ENCODE measurements around the gene GRAMD1B.
"Not testable (repeated sequence)": the region's sequence is repeated elsewhere in the genome, so short reads cannot be mapped to it uniquely, and the experiment has no call there.

The GRAMD1B gene

GRCh38 chr11:123513309-123513708 lies 83.2 kb downstream of the GRAMD1B start:
- not testable (repeated sequence) for DNase-seq

- no peak for DNase-seq
Observed at GRCh38 chr11:123516238-123516637, 86.2 kb downstream of the GRAMD1B start.

- no peak for DNase-seq
Observed at GRCh38 chr11:123517559-123518364, 87.7 kb downstream of the GRAMD1B start.

GRCh38 chr11:123518496-123519054 lies 88.5 kb downstream of the GRAMD1B start:
- no peak for DNase-seq

- DNase-seq, result no peak
Observed at GRCh38 chr11:123519055-123519796, 89.2 kb downstream of the GRAMD1B start.

- no peak for DNase-seq
Observed at GRCh38 chr11:123519797-123520193, 89.7 kb downstream of the GRAMD1B start.

GRCh38 chr11:123520476-123520875 lies 90.4 kb downstream of the GRAMD1B start:
- DNase-seq, result not testable (repeated sequence)

GRCh38 chr11:123521001-123521400 lies 90.9 kb downstream of the GRAMD1B start:
- DNase-seq, result no peak

- DNase-seq, result no peak
Observed at GRCh38 chr11:123521930-123522329, 91.9 kb downstream of the GRAMD1B start.

GRCh38 chr11:123523539-123523938 lies 93.5 kb downstream of the GRAMD1B start:
- no peak for DNase-seq

GRCh38 chr11:123525097-123525496 lies 95.0 kb downstream of the GRAMD1B start:
- no peak for DNase-seq

- no peak for DNase-seq
Observed at GRCh38 chr11:123525511-123525918, 95.4 kb downstream of the GRAMD1B start.

GRCh38 chr11:123526027-123526805 lies 96.1 kb downstream of the GRAMD1B start:
- no peak for DNase-seq

- no peak for DNase-seq
Observed at GRCh38 chr11:123526918-123527317, 96.8 kb downstream of the GRAMD1B start.

- no peak for DNase-seq
Observed at GRCh38 chr11:123527526-123527925, 97.5 kb downstream of the GRAMD1B start.

GRCh38 chr11:123527947-123528346 lies 97.9 kb downstream of the GRAMD1B start:
- no peak for DNase-seq

GRCh38 chr11:123531325-123531724 lies 101.3 kb downstream of the GRAMD1B start:
- DNase-seq, result no peak

GRCh38 chr11:123532131-123532530 lies 102.1 kb downstream of the GRAMD1B start:
- DNase-seq, result no peak

- no peak for DNase-seq
Observed at GRCh38 chr11:123535401-123535800, 105.3 kb downstream of the GRAMD1B start.

GRCh38 chr11:123536690-123537437 lies 106.8 kb downstream of the GRAMD1B start:
- DNase-seq, result no peak

- DNase-seq, result no peak
Observed at GRCh38 chr11:123537726-123538125, 107.7 kb downstream of the GRAMD1B start.

GRCh38 chr11:123543797-123544196 lies 113.7 kb downstream of the GRAMD1B start:
- no peak for DNase-seq

Data from T1000 (cell line).